Prostate gland (tissue), 2 donors: Measurements from ENCODE around the gene SOX10. TPM values are rescaled to one million over a fixed set of nuclear protein-coding genes. Genes with fewer than 3 reads are reported as not detected.
A peak's percentile ranks its signal among the peaks of the same experiment; 100 is the strongest.

Source experiments
- DNase-seq: peaks from one replicate; pipeline ENCODE4 v3.0.0-alpha.2; 2019; ENCODE audit warnings: low spot score
- H3K27ac ChIP-seq, 2 donors: fragments of 200-600 bp; sonication (generic); 2 replicates each; pipeline ENCODE4 v1.5.1; 2017 to 2019
- H3K27me3 ChIP-seq: fragments of 200-600 bp; sonication (generic); replicated peaks from 2 replicates; pipeline ENCODE4 v1.5.1; 2019; ENCODE audit not compliant: insufficient read depth
- H3K36me3 ChIP-seq, 2 donors: fragments of 200-600 bp; sonication (generic); 1 replicate in 1 of 2; 2 replicates in 1 of 2; pipeline versions ENCODE4 v1.5.1 to v1.8.1; 2017 to 2019
- H3K4me1 ChIP-seq: fragments of 200-600 bp; sonication (generic); replicated peaks from 2 replicates; pipeline ENCODE4 v1.5.1; 2019
- H3K4me3 ChIP-seq, 2 donors: fragments of 200-600 bp; sonication (generic); 2 replicates each; pipeline ENCODE4 v1.5.1; 2017 to 2019
- H3K9me3 ChIP-seq: fragments of 200-600 bp; sonication (generic); 2 replicates; pipeline ENCODE4 v1.5.1; 2017
- CTCF ChIP-seq, 4 experiments: fragments of 200-600 bp in 2 of 4; fragments of 450-650 bp in 2 of 4; sonication (generic) in 2 of 4; IDR thresholded peaks; 1 replicate in 3 of 4; 2 replicates in 1 of 4; pipeline ENCODE4 v1.5.1; 2016 to 2019; ENCODE audit warnings: antibody characterized with exemption in 4 of 4, mild to moderate bottlenecking in 2 of 4, moderate library complexity in 2 of 4
- POLR2A ChIP-seq: fragments of 450-650 bp; IDR thresholded peaks from one replicate; pipeline ENCODE4 v1.6.1; 2016; ENCODE audit warnings: antibody characterized with exemption, mild to moderate bottlenecking
- POLR2AphosphoS5 ChIP-seq: sonication (generic); formaldehyde crosslinking; IDR thresholded peaks from one replicate; pipeline ENCODE4 v1.6.1; 2017; ENCODE audit warnings: antibody characterized with exemption
- WGBS: methylation state at CpG from one replicate; pipeline ENCODE4 v1.1.5; 2018; 5-methylcytosine and 5-hydroxymethylcytosine counted together
- intact Hi-C: fragments of 100-400 bp; cut with DNase I; formaldehyde crosslinking; loops from one replicate; pipeline ENCODE4 v1.14.2; 2022
- total RNA-seq, 2 donors: library from RNA; depleted of rRNA; stranded (reverse); fragments of >200 nt; gene quantifications; one replicate each; pipeline ENCODE4 v1.1.0, GENCODE V29; 2016

Gene SOX10
- total RNA-seq, 2 donors from 2014 or later = 3.3 to 8.1 TPM

GRCh38 chr22:37996079-37996478, 11.7 kb upstream of the SOX10 start:
- no peak overlapping the region for H3K4me3 ChIP-seq
- intact Hi-C loops = no loop called here
- no peaks in the 10 kb centered on the region for H3K36me3 ChIP-seq
- H3K27me3 ChIP-seq = no peaks in the 10 kb centered on the region
- H3K4me1 ChIP-seq = no peaks in the 10 kb centered on the region
- TF ChIP-seq POLR2A = no peak
- peak; percentile 17 for TF ChIP-seq POLR2AphosphoS5
- no peak for TF ChIP-seq CTCF (IDR thresholded peaks at IDR 0.05)
- H3K9me3 ChIP-seq = no peaks in the 10 kb centered on the region
- peak; percentile 17 for DNase-seq
- no peak overlapping the region for H3K27ac ChIP-seq
- WGBS = 19% methylated on average over 4 of the region's 4 CpGs

- Histone ChIP-seq H3K27ac (no peak overlapping the region), H3K36me3 (no peaks in the 10 kb centered on the region), H3K27me3 (no peaks in the 10 kb centered on the region), H3K4me3 (no peak overlapping the region), H3K4me1 (no peaks in the 10 kb centered on the region), H3K9me3 (no peaks in the 10 kb centered on the region)
- no peak for DNase-seq
- intact Hi-C loops = no loop called here
- TF ChIP-seq CTCF (IDR thresholded peaks at IDR 0.05) (no peak), POLR2A (no peak), POLR2AphosphoS5 (no peak)
- WGBS = 87% methylated on average over 4 of the region's 4 CpGs
Observed at GRCh38 chr22:37995460-37995859, 11.1 kb upstream of the SOX10 start.

- DNase-seq = no peak
- no peaks in the 10 kb centered on the region for H3K4me1 ChIP-seq
- intact Hi-C loops = no loop called here
- 94% methylated on average over 6 of the region's 6 CpGs for WGBS
- no peak overlapping the region for H3K4me3 ChIP-seq
- H3K27ac ChIP-seq = no peak overlapping the region
- TF ChIP-seq POLR2A (no peak), CTCF (IDR thresholded peaks at IDR 0.05) (no peak), POLR2AphosphoS5 (no peak)
- no peaks in the 10 kb centered on the region for H3K9me3 ChIP-seq
- H3K36me3 ChIP-seq = no peaks in the 10 kb centered on the region
- H3K27me3 ChIP-seq = no peaks in the 10 kb centered on the region
Observed at GRCh38 chr22:37994982-37995381, 10.6 kb upstream of the SOX10 start.

GRCh38 chr22:37994049-37994448, 9.7 kb upstream of the SOX10 start:
- intact Hi-C loops = no loop called here
- no peak for DNase-seq
- H3K4me3 ChIP-seq = no peak overlapping the region
- TF ChIP-seq POLR2A (no peak), POLR2AphosphoS5 (no peak), CTCF (IDR thresholded peaks at IDR 0.05) (no peak)
- H3K36me3 ChIP-seq = no peaks in the 10 kb centered on the region
- no peaks in the 10 kb centered on the region for H3K9me3 ChIP-seq
- no peaks in the 10 kb centered on the region for H3K27me3 ChIP-seq
- H3K4me1 ChIP-seq = no peaks in the 10 kb centered on the region
- H3K27ac ChIP-seq = no peak overlapping the region
- WGBS = 76% methylated on average over 6 of the region's 6 CpGs

- H3K36me3 ChIP-seq = no peaks in the 10 kb centered on the region
- no peak overlapping the region for H3K4me3 ChIP-seq
- no peaks in the 10 kb centered on the region for H3K9me3 ChIP-seq
- WGBS = 58% methylated on average over 6 of the region's 6 CpGs
- intact Hi-C loops = no loop called here
- H3K27me3 ChIP-seq = no peaks in the 10 kb centered on the region
- TF ChIP-seq CTCF (IDR thresholded peaks at IDR 0.05) = no peak
- TF ChIP-seq POLR2A = no peak
- TF ChIP-seq POLR2AphosphoS5 = no peak
- H3K27ac ChIP-seq = no peak overlapping the region
- H3K4me1 ChIP-seq = no peaks in the 10 kb centered on the region
- DNase-seq = no peak
Observed at GRCh38 chr22:37991731-37992442, 7.5 kb upstream of the SOX10 start.
